HepG2 (cell line): Measurements from ENCODE around the gene SLCO2B1. TPM values are rescaled to one million over a fixed set of nuclear protein-coding genes. Genes with fewer than 3 reads are reported as not detected.

Source experiments
- ATAC-seq: fragments of 200-7000 bp; cut with Tn5 transposase; 3 replicates; pipeline ENCODE4 v1.9.1; 2020; ENCODE audit warnings: mild to moderate bottlenecking, moderate library complexity
- BruUV-seq: library from RNA; stranded (reverse); fragments of 400-500 nt; replicated peaks from 2 replicates; lab custom pipeline; 2021; lab: Mats Ljungman, UMichigan
- CTCF ChIA-PET: fragments of 300-600 bp; formaldehyde crosslinking; extraction: SDS; loops from one replicate; lab custom pipeline; 2021; ENCODE audit warnings: low total read pairs, inconsistent platforms, low intra/inter-chr PET ratio; lab: Yijun Ruan, JAX
- POLR2A ChIA-PET: fragments of 350-600 bp; sonication (Branson Sonifier 250); formaldehyde crosslinking; loops from one replicate; lab custom pipeline; 2020; ENCODE audit warnings: antibody characterized with exemption, inconsistent platforms; lab: Yijun Ruan, JAX
- DNase-seq: peaks from one replicate; pipeline ENCODE4 v3.0.0-alpha.2; 2015; ENCODE audit warnings: low spot score
- FAIRE-seq: peaks from 3 replicates; lab custom pipeline; 2011; peaks lifted over from hg19 to GRCh38; lab: Jason Lieb, UNC
- H2AFZ ChIP-seq: one replicate; pipeline ENCODE4 v1.6.1; 2011; ENCODE audit warnings: low read length, inconsistent platforms
- H3K27ac ChIP-seq: fragments of 300-600 bp; 3 replicates; pipeline ENCODE4 v1.8.0; 2011; ENCODE audit warnings: mixed run types, mild to moderate bottlenecking, mixed read lengths, low read length, inconsistent platforms; ENCODE audit not compliant: insufficient read depth; ENCODE audit errors: extremely low read length
- H3K27me3 ChIP-seq, 2 experiments: fragments of 200-600 bp in 1 of 2; 2 replicates in 1 of 2; 3 replicates in 1 of 2; pipeline versions ENCODE4 v1.6.0 to v1.8.0; 2011; ENCODE audit warnings: low read length in 2 of 2, mild to moderate bottlenecking in 2 of 2, moderate library complexity in 2 of 2, inconsistent platforms in 1 of 2; ENCODE audit not compliant: insufficient read depth in 2 of 2, control insufficient read depth in 1 of 2
- H3K36me3 ChIP-seq, 2 experiments: fragments of 200-600 bp in 1 of 2; replicated peaks in 1 of 2; 2 replicates in 1 of 2; 3 replicates in 1 of 2; pipeline versions ENCODE4 v1.5.1 to v1.8.0; 2011; ENCODE audit warnings: low read length in 2 of 2, inconsistent platforms in 1 of 2; ENCODE audit not compliant: insufficient read depth in 2 of 2, control insufficient read depth in 1 of 2
- H3K4me1 ChIP-seq: 2 replicates; pipeline ENCODE4 v1.5.1; 2012; ENCODE audit warnings: low read length, inconsistent platforms; ENCODE audit not compliant: insufficient read depth
- H3K4me2 ChIP-seq: 2 replicates; pipeline ENCODE4 v1.6.0; 2011; ENCODE audit warnings: low read depth, low read length, inconsistent platforms
- H3K4me3 ChIP-seq, 3 experiments: fragments of 200-600 bp in 1 of 3; sonication (generic), shearing (Covaris generic) in 1 of 3; replicated peaks in 1 of 3; 2 replicates each; pipeline ENCODE4 v1.5.1; 2011 to 2016; ENCODE audit warnings: low read length in 3 of 3, inconsistent platforms in 2 of 3, low read depth in 2 of 3, mild to moderate bottlenecking in 2 of 3, control low read depth in 1 of 3, mixed read lengths in 1 of 3; ENCODE audit not compliant: insufficient read depth in 1 of 3
- H3K79me2 ChIP-seq: one replicate; pipeline ENCODE4 v1.6.1; 2011; ENCODE audit warnings: low read length, inconsistent platforms; ENCODE audit not compliant: insufficient read depth
- H3K9ac ChIP-seq: 2 replicates; pipeline ENCODE4 v1.6.0; 2011; ENCODE audit warnings: mild to moderate bottlenecking, low read depth, low read length, inconsistent platforms; ENCODE audit not compliant: insufficient read depth
- H3K9me3 ChIP-seq: 2 replicates; pipeline ENCODE4 v1.5.1; 2012; ENCODE audit warnings: mild to moderate bottlenecking, low read length
- H4K20me1 ChIP-seq: 2 replicates; pipeline ENCODE4 v1.6.0; 2011; ENCODE audit warnings: inconsistent platforms, mild to moderate bottlenecking, low read length, moderate library complexity; ENCODE audit not compliant: insufficient read depth
- BCLAF1 ChIP-seq: fragments of 450-650 bp; IDR thresholded peaks from 2 replicates; pipeline ENCODE4 v1.6.1; 2017; ENCODE audit warnings: mild to moderate bottlenecking
- DMAP1 ChIP-seq: IDR thresholded peaks from 2 replicates; pipeline ENCODE4 v1.6.1; 2016
- GABPB1 ChIP-seq: IDR thresholded peaks from 2 replicates; pipeline ENCODE4 v1.6.1; 2016; ENCODE audit warnings: mild to moderate bottlenecking, missing genetic modification reagents, moderate library complexity, missing compliant biosample characterization
- HMG20B ChIP-seq: conservative IDR thresholded peaks from 2 replicates; pipeline ENCODE4 v1.6.1; 2016; ENCODE audit warnings: missing genetic modification reagents, missing compliant biosample characterization
- KDM5B ChIP-seq: sonication (generic); formaldehyde crosslinking; IDR thresholded peaks from 2 replicates; pipeline ENCODE4 v1.4.0; 2020; ENCODE audit warnings: missing genetic modification reagents, mild to moderate bottlenecking, borderline replicate concordance
- NR1H2 ChIP-seq: sonication (generic); formaldehyde crosslinking; IDR thresholded peaks from 2 replicates; pipeline ENCODE4 v1.8.1; 2022; ENCODE audit warnings: low read depth, missing genetic modification reagents, borderline replicate concordance
- NR2F2 ChIP-seq: IDR thresholded peaks from 2 replicates; pipeline ENCODE4 v1.6.1; 2012; ENCODE audit warnings: low read depth, inconsistent platforms, borderline replicate concordance
- SNRNP70 ChIP-seq: fragments of 200-400 bp; formaldehyde crosslinking; IDR thresholded peaks from 2 replicates; pipeline ENCODE4 v1.6.1; 2017; ENCODE audit warnings: mild to moderate bottlenecking, low read depth, low read length, moderate library complexity
- TBX3 ChIP-seq: fragments of 450-650 bp; IDR thresholded peaks from 2 replicates; pipeline ENCODE4 v1.6.1; 2017; ENCODE audit warnings: antibody characterized with exemption, mild to moderate bottlenecking, inconsistent platforms, borderline replicate concordance
- ZBTB26 ChIP-seq: IDR thresholded peaks from 2 replicates; pipeline ENCODE4 v1.6.1; 2016; ENCODE audit warnings: missing compliant biosample characterization, missing genetic modification reagents, borderline replicate concordance
- ZBTB37 ChIP-seq: sonication (generic); formaldehyde crosslinking; IDR thresholded peaks from 2 replicates; pipeline ENCODE4 v1.4.0; 2020; ENCODE audit warnings: mild to moderate bottlenecking, missing genetic modification reagents
- ZNF44 ChIP-seq: sonication (generic); formaldehyde crosslinking; IDR thresholded peaks from 2 replicates; pipeline ENCODE4 v1.5.1; 2020; ENCODE audit warnings: mild to moderate bottlenecking, missing genetic modification reagents
- ZNF501 ChIP-seq: sonication (generic); formaldehyde crosslinking; IDR thresholded peaks from 2 replicates; pipeline ENCODE4 v1.5.1; 2020; ENCODE audit warnings: mild to moderate bottlenecking, moderate library complexity, missing genetic modification reagents
- ZNF816 ChIP-seq: sonication (generic); formaldehyde crosslinking; IDR thresholded peaks from 2 replicates; pipeline ENCODE4 v1.8.0; 2022; ENCODE audit warnings: missing genetic modification reagents, mild to moderate bottlenecking, borderline replicate concordance
- WGBS: methylation state at CpG from one replicate; pipeline ENCODE4 v1.1.6; 2017; ENCODE audit warnings: low lambda C conversion rate; 5-methylcytosine and 5-hydroxymethylcytosine counted together
- in situ Hi-C: cut with HindIII; loops from 2 replicates; pipeline ENCODE4 v1.10.0; 2017; ENCODE audit warnings: low pct_unique_long_range_greater_than_20kb; ENCODE audit not compliant: extremely low pct_ligation_motif_present
- intact Hi-C: fragments of 100-400 bp; cut with micrococcal nuclease; formaldehyde crosslinking; loops from one replicate; pipeline ENCODE4 v1.10.0; 2022; ENCODE audit not compliant: unreplicated experiment
- polyA plus RNA-seq, 8 experiments: library from polyadenylated mRNA; depleted of rRNA in 3 of 8; stranded (reverse) in 7 of 8; unstranded in 1 of 8; fragments of >200 nt; fragmentation: Illumina TruSeq in 4 of 8; extraction: Trizol in 4 of 8; gene quantifications; 2 replicates each; pipeline versions ENCODE4 v1.2.1 to v1.2.3, GENCODE V29; 2011 to 2016; ENCODE audit warnings: low read depth in 4 of 8, missing spikeins in 1 of 8, mixed read lengths in 1 of 8; ENCODE audit not compliant: insufficient read depth in 1 of 8
- total RNA-seq, 5 experiments: library from RNA; depleted of rRNA; stranded (reverse); fragments of >200 nt; fragmentation: Illumina TruSeq; extraction: Trizol; gene quantifications; 2 replicates each; pipeline ENCODE4 v1.2.3, GENCODE V29; 2016; ENCODE audit warnings: low read depth in 1 of 5
- TF ChIP-seq, protein P1 (sequence below): IDR thresholded peaks from 2 replicates; pipeline ENCODE4 v1.6.1; 2016

The SLCO2B1 gene
- total and polyA plus RNA-seq, 2 of the 13 experiments (the other 11 are each of a cell fraction or from before 2014, with no cell fraction given) = 15.3 to 19.8 TPM

DNA sequence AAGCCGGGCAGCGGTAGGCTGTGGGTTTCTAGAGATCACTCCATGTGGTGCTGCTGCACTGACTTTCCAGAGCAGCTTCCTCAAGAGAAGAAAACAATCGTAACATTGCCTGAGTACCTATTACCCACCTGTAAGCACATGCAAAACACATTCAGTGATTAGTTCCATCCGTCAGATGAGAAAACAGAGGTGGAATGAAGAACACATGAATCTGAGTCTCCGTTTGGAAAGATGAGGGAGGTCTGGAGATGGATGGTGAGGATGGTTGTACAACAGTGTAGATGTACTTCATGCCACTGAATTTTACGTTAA is 7.5 kb upstream of the SLCO2B1 start:
- no peak overlapping the region for H3K27ac ChIP-seq
- FAIRE-seq = no peak
- no peaks in the 10 kb centered on the region for H4K20me1 ChIP-seq
- WGBS = 52% methylated on average over 5 of the region's 6 CpGs
- H3K4me2 ChIP-seq = no peak overlapping the region; the same call in 1 of the 2 replicates
- H3K4me3 ChIP-seq = no peak overlapping the region
- H3K4me1 ChIP-seq = peaks cover 60% of the 10 kb centered on the region
- no peak for TF ChIP-seq NR1H2 (CRISPR knock-in tag)
- TF ChIP-seq, protein P1, sequence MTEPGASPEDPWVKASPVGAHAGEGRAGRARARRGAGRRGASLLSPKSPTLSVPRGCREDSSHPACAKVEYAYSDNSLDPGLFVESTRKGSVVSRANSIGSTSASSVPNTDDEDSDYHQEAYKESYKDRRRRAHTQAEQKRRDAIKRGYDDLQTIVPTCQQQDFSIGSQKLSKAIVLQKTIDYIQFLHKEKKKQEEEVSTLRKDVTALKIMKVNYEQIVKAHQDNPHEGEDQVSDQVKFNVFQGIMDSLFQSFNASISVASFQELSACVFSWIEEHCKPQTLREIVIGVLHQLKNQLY (CRISPR knock-in tag) = peak; percentile 7; the same call in 1 of the 2 replicates
- TF ChIP-seq GABPB1 (CRISPR knock-in tag) = peak; percentile 22; the same call in 1 of the 2 replicates
- TF ChIP-seq NR2F2 = no peak
- TF ChIP-seq ZNF44 (CRISPR knock-in tag) = no peak
- 0 out of 2 replicates have a peak, but pooled peaks have one; percentile 8 for TF ChIP-seq DMAP1 (CRISPR knock-in tag)
- TF ChIP-seq HMG20B (CRISPR knock-in tag) = no peak
- no peak for TF ChIP-seq ZNF816 (CRISPR knock-in tag)
- 0 out of 2 replicates have a peak, but pooled peaks have one; percentile 1 for TF ChIP-seq ZNF501
- no peak for TF ChIP-seq BCLAF1
- TF ChIP-seq ZBTB37 (CRISPR knock-in tag) = no peak
- no peak for TF ChIP-seq SNRNP70
- no peak for TF ChIP-seq KDM5B (CRISPR knock-in tag)
- 0 out of 2 replicates have a peak, but pooled peaks have one; percentile 1 for TF ChIP-seq ZBTB26 (CRISPR knock-in tag)
- no peak for TF ChIP-seq TBX3
- ChIA-PET POLR2A (interaction anchor here (0.8 to 8.6 kb wide), 9 partner anchors 9 to 194 kb away, joined by 3 to 163 read pairs (median 6); partner anchors contain the start of genes SPCS2 and XRRA1), CTCF (interaction anchor here (6.5 to 7.6 kb wide), 3 partner anchors 60 to 106 kb away, joined by 43 to 173 read pairs (median 72); partner anchors contain the start of gene TPBGL)
- intact Hi-C loops = loop anchor here (5.0 kb wide), 1 partner anchor 111 kb away; no protein-coding TSS in a partner anchor
- no peak overlapping the region for H3K9ac ChIP-seq
- BruUV-seq = no TSS peak
- in situ Hi-C loops = loop anchor here (5.0 kb wide), 1 partner anchor 104 kb away; no protein-coding TSS in a partner anchor
- H2AFZ ChIP-seq = no peak overlapping the region
- no peaks in the 10 kb centered on the region for H3K9me3 ChIP-seq
- ATAC-seq = no peak
- no peaks in the 10 kb centered on the region for H3K79me2 ChIP-seq
- no peaks in the 10 kb centered on the region for H3K36me3 ChIP-seq
- no peak for DNase-seq
- H3K27me3 ChIP-seq = peaks cover under 1 to 1% of the 10 kb centered on the region in 2 experiments; a peak in 1 of 5 replicates
